ENCODE measurements around the gene ARHGAP19.

Gene ARHGAP19

DNA sequence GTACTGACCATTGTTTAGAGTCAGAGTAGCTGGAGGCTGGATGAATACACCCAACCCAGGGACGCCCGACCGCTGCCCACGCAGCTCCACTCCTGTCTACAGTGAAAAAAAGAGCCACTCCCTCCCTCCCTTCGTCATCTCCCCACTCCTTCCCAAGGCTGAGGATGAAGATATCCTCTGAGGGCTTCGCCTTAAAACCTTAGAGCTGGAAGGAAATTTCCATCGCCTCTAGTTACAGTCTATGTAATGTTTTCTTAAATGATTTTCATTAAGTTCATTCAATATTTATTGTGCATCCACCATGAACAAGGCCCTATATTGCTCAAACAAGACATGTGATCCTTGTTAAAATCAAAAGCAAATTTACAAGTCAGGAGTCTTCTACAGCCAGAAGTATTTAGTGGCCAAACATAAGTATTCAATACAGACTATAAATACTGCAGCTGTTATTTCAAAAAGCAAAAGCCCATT, 95.4 kb downstream of the ARHGAP19 start:
- no peak overlapping the region for H3K4me3 ChIP-seq (ENCODE audit: low read depth, low read length)

DNA sequence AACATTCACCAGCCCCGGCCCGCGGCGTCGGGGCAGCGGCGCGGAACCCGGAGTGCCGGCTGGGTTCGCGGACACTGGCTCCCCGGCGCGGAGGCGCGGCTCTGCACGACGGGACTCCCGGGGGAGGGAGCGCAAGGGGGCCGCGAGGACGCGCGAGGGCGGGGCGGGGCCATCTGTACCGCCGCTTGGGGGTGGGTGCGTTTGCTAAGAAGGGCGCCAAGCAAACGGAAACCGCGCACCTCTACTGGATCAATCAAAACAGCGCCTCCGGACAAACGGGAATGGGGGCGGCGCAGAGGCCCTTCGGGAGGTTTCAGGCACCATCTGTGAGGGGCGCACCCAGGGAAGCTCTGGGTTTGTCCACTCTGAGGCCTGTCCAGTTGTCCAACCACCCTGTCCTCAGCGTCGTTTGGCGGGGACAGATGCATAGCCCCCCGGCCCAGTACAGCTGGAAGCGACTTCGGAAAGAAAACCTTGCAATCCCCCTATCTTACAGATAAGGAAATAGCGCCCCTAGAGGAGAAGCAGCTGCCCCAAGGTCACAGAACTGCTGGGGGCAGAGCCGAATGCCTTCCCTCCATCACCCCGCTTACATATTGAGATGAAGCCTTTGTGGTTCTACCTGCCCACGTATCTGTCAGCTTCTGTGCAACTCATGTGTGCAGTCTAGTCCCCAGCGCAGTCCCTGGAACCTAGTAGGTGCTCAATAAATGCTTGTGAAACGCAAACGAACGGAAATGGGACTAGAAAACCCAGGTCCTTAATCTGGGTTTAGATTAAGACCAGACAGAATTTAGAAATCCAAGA, 96.0 kb downstream of the ARHGAP19 start:
- H3K4me3 ChIP-seq (ENCODE audit: low read depth, low read length) = peak overlapping the region; percentile 67

DNA sequence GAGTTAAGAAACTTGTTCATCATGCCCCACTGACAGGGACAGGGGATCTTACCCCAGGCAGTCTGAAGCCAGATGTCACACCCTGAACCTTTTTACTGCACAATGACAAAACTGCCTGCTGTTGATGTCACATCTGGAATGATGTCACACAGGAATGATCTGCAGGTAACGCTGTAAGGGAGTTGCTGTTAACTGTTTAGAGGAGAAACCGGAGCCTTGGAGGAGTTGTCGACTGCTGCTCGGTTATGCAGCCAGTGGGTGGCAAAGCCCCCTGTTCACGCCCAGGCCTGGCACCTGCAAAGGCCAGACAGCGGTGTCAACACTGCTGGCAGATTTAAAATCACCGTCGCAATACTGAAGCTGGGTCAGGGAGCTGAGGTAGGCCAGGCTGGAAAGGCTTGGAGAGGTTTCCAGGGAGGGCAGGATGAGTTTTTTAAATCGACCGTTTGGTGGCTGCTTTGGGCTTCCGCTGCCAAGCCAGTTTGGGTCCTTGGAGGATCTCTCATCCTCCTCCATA, 96.7 kb downstream of the ARHGAP19 start:
- peak overlapping the region; percentile 67 for H3K4me3 ChIP-seq (ENCODE audit: low read depth, low read length)

DNA sequence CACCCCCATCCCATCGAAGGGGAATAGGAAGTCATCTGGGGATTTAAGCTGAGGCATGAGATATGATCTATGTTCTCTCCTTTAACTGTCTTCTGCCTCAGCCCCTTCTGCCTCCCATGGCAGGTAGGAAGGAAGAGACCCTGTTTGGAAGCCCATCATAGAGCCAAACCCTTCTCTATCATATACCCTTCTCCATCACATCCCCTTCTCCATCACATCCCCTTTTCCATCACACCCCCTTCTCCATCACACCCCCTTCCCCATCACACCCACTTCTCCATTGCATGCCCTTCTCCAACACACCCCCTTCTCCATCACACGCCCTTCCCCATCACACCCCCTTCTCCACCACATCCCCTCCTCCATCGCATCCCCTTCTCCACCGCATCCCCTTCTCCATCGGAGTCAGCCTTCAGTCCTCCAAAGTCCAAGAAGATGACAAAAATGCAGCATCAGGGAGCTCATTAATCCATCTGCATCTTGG, 99.4 kb downstream of the ARHGAP19 start:
- H3K4me3 ChIP-seq (ENCODE audit: low read depth, low read length) = no peak overlapping the region

DNA sequence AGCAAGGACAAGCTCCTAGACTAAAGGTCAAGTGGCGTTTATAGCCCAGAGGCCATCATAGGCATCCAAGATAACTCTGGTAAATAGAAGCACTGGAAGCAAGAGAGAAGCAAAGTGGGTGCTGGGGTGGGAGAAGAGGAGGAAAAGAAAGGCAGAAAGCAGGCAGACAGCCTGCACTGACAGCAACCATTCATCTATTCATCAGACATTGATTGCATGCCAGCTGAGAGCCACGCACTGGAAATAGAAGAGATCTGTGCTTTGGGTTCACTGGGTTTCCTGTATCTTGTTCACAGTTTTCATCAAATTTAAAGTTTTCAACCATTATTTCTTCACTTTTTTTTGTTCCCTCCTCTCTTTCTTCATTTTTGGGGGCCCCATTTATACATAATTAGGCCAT, 102.0 kb downstream of the ARHGAP19 start:
- no peak overlapping the region for H3K4me3 ChIP-seq (ENCODE audit: low read depth, low read length)

DNA sequence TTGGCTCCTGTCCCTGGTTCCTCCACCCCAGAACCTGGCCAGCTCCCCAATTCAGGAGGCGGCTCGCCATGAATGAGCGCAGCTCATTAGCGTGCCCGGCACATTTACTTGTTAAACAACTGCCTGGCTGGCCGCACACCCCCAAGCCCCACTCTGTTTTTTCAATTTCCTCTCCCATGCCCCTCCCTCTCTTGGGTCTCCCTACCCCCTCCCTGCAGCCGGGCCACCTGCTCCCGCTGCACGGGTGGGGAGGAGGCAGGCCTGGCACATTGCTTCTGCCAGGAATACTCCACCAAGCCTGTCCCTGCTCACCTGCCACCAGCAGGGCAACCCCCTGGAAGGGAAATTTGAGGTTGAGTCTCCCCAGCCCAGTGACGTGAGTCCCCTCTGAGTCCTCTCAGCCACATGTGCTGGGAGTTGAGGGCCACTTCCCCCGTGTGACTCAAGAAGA, 104.2 kb downstream of the ARHGAP19 start:
- no peak overlapping the region for H3K4me3 ChIP-seq (ENCODE audit: low read depth, low read length)

DNA sequence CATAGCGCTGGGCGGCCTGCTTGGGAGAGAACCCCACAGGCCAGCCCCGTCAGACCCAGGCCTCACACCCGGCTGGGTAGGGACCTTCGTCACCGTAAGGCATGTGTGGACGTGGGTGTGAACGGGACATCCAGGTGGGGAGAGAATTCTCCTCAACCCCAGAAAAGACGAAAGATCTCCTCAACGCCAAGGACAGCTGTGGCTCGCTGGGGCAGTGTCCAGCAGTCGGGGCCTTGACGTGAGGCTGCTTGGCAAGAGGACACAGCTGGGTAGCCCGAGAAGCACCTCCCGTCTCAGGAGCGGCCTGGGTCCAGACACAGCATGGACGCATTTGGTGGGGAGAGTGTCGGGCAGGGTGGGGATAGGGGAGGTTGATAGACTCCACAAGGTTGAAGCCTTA, 105.5 kb downstream of the ARHGAP19 start:
- no peak overlapping the region for H3K4me3 ChIP-seq (ENCODE audit: low read depth, low read length)

DNA sequence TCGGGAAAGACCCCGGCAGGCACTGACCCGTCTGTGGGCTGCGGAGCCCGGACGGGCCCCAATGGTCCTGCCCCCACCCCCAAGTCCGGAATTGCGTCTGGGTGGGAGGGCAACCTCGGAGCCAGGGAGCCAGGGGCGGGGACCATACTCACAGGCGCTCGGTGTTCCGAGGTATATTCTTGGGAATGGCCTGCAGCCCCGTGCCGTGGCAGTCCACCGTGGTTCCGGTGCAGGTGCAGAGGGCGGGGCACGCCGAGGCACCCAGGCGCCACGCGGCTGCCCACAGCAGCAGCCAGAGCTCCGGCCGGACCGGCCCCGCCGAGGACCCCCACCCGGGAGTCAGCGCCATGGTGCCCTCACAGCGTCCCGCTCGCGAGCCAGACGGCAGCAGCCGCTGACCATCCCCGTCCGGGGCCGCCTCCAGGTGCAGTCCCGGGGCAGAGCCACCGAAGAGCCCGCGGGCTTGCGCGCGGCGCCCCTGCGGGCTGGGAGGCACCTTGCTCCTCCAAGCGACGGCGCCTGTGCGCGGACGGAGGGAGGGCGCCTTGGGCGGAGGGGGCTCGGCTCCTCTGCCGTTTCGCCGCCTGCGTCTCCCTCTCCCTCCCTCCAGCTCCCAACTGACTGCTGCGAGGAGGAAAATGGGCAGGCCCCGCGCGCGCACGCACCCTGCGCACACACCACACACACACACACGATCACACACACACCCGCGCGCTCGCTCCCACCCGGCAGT, 106.9 kb downstream of the ARHGAP19 start, which contains the start of gene SLIT1:
SLIT1 (minus strand) TSS at position 634 of the 733 bp plus-strand sequence; CDS start at position 349, 285 bp downstream.
- H3K4me3 ChIP-seq (ENCODE audit: low read depth, low read length) = peak within 1 kb of the TSS; percentile 56

DNA sequence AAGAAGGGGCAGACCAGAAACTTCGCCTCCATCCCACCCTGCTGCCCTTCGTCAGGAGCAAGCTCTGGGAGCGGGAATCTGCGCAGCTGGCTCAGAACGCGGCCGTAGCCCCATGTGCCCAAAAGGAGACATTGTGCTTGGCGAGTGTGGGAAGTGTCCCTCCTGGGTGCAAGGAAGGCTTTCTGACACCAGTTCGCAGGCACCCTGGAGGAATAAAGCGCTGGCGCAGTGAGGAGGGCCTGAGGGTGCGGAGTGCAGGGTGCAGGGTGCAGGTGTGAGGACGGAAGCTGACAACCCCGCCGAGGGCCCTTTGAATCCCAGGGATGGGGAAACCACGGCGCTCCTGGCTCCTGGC, 107.5 kb downstream of the ARHGAP19 start:
- H3K4me3 ChIP-seq (ENCODE audit: low read depth, low read length) = peak overlapping the region; percentile 56

DNA sequence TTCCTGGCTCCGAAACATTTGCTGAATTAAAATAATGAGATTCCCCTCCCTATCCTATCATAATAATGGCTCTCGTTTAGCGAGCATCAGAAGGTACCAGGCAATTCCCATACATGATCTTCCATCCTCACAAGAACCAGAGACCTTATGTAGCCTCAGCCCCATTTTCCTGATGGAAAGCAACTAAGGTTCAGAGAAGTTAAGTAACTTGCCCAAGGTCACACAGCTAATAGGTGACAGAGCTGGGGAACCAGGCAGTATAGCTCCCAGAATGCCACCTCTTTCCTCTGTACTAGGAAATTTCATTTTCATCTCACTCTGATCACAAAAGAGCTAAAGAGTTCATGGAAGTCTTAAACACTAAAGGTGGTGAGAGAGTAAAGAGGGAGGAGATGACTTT, 109.1 kb downstream of the ARHGAP19 start:
- no peak overlapping the region for H3K4me3 ChIP-seq (ENCODE audit: low read depth, low read length)

DNA sequence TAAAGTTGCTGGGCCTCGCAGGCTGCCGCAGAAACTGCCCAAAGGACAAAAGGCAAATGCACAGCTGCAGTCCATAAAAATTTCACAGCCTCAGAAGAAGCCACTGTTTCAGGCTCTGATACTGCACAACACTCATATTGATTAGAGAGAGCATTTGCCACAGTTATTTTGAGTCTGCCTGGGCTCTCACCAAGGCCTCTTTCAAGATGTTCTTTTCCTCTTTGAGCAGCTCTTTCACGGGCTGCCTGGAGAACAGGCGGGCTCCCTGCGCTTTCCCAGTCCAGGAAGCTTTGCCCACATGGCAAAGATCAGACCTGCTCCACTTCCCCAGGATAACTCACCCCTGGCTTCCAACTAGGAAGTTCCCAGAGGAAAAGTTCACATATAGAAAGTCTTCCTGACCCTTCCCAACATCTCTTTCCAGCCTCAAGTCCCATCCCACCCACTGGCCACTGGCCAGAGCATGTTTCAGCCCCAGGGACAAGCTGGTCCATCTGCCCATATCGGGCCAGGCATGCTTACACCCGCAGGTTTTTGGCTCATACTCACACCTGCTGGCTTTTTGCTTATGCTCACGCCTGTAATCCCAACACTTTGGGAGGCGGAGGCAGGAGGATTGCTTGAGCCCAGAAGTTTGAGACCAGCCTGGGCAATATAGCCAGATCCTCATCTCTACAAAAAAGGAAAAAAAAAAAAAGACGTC, 110.0 kb downstream of the ARHGAP19 start:
- no peak overlapping the region for H3K4me3 ChIP-seq (ENCODE audit: low read depth, low read length)

DNA sequence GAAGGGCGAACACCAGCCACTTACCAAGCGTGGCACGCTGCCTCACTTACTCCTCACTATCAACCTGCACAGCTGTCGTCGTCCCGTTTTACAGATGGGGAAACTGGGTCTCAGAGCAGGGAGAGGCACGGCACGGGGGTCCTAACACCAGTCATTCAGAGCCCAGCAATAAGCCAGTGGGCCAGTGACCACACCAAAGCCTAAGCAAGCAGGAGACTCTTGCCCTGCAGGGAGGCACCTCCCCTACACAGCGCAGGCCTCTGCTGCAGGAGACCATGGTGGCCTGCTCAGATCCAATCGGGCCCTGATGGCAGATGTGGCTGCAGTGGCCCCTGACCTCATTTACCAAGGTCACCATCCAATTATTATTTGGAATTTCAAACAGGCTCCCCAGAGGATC, 111.5 kb downstream of the ARHGAP19 start:
- no peak overlapping the region for H3K4me3 ChIP-seq (ENCODE audit: low read depth, low read length)

DNA sequence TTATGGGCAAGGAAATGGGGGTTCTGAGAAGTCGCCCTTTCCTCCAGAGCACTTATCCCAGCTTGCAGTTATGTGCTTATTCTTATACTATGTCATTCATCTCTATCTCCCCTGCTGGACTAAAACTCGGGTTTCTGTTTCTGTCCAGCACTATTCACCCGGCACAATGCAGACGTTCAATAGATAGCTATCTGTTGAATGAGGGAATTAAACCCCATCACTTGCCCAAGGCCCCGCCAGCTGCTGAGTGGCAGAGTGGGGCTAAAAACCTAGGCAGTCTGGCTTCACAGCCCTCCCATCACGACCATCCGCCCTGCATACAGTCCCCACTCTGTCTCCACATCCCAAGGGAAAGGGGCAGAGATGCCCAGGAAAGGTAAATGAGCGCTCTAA, 112.1 kb downstream of the ARHGAP19 start:
- no peak overlapping the region for H3K4me3 ChIP-seq (ENCODE audit: low read depth, low read length)

DNA sequence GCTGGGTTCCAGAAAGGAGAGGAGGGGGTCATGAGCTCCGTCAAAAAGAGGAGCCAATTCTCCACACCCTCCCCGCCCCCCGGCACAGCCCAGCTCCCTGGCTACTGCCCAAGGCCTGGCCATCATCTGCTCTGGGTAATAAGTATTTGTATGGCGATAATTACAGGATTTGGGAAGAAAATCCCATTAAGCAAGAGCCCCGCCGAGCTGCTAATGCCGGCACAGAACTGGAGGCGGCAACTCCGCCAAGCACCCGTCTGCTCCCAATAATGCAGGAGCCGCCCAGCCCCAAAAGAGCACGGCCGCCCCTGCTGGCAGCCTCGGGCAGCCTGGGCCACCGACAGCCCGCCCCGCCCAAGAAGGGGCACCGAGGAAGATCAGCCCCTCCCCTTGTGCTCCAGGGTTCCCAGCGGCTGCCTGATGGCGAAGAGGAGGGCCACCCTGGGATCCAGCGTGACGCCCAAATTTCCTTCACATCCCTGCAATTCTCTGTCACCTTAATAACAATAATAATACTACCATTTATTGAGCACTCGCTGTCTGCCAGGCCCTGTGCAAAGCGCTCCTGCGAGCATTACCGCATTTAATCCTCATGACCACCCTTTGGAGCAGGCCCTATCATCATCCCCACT, 112.6 kb downstream of the ARHGAP19 start:
- no peak overlapping the region for H3K4me3 ChIP-seq (ENCODE audit: low read depth, low read length)

DNA sequence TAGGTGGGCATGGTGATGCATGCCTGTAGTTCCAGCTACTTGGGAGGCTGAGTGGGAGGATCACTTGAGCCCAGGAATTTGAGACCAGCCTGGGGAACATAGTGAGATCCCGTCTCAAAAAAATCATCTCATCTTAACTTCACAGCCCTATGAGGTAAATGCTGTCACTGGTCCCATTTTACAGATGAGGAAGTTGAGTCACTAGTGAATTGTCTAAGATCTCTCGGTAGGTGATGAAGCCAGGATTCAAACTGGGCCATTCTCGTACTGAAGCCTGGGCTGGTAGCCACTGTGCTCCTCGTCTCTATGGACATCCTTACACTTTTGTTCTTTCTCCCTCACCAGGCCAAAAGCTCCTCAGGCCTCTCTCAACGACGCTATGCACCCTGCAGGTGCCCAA, 113.1 kb downstream of the ARHGAP19 start:
- no peak overlapping the region for H3K4me3 ChIP-seq (ENCODE audit: low read depth, low read length)

DNA sequence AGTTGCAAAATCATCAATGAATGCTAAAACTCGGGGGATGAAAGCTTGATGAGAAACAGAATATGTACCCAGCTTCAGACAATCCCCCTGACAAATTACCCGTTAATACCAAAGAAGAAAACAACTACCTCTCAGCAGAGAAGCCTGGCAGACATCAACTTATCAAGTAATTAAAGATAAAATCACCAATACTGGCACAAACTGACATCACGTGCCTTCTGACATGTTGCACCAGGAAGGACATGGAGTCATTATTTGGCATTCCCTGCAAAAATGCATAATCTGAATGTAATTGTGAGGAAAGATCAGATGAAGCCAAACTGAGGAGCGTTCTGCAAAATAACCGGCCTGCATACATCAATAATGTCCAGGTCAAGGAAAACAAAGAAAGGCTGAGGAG, 114.4 kb downstream of the ARHGAP19 start:
- H3K4me3 ChIP-seq (ENCODE audit: low read depth, low read length) = no peak overlapping the region

DNA sequence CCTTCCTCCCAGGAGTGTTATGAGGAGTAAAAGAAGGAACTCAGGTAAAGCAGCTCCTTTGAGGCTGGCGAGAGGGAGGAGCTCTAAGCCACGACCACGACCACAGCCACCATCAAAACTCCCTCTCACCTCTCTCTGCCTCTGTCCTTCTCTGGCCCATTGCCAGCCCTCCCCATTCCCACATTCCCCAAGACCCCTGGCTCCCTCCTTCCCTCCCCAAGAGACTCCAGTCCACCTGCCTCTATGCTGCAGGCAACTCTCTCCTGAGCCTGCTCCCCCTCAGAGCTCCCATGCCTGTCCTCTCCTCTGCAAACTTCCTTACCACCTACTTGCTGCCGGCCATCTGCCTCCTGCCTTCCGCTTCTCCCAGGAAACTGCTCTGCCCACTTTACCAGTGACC, 116.2 kb downstream of the ARHGAP19 start:
- no peak overlapping the region for H3K4me3 ChIP-seq (ENCODE audit: low read depth, low read length)

DNA sequence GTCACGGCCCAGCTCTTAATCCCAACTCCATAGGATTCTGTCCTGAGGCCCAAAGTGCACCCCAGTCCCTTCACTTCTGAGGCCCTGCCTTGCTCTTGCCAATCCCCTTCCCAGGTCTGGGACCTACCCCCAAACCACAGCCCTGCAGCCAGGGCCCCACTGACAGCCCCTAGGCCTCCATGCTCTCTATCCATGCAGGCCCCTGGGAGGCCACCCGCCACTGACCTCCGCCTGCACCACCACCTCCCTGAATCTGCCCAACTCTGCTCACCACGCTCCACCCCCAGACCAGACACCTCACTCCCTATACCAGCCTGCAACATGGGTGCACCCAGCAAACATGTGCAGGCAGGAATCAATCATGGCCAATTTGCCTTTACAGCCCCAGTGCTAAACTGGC, 116.9 kb downstream of the ARHGAP19 start:
- no peak overlapping the region for H3K4me3 ChIP-seq (ENCODE audit: low read depth, low read length)

DNA sequence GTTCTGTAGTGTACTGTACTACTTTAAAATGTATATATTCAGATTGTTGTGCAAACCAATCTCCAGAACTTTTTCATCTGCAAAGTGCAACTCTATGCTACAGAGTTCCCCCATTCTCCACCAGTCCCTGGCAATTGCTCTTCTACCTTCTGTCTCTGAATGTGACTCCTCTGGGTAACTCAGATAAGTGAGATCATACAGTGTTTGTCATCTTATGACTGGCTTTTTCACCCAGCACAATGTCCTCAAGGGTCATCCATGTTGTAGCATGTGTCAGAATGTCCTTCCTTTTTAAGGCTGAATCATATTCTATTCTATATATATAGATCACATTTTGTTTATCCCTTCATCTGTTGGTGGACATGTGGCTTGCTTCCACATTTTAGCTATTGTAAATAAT, 117.5 kb downstream of the ARHGAP19 start:
- no peak overlapping the region for H3K4me3 ChIP-seq (ENCODE audit: low read depth, low read length)

DNA sequence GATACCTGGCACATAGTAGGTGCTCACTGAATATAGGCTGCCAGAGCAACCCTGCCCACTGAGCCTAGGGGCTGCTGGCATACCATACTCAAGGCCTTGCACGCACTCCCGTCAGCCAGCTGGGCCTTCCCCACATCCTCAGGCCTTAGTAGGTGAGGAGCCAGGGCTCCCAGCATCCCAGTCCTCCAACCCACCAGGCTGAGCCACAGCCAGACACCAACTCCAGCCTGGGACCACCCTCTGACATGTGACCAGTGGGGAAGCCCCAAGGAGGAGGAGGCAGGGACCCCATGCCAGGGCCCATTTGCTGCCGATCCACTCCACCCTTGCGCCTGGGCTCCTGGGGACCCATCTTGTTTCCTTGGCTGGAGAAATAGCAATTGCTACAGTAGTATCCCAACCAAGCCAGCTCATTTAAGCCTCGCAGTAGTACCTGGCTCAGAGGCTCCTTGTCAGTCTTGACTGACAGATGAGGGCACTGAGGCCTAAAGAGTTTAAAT, 118.1 kb downstream of the ARHGAP19 start:
- no peak overlapping the region for H3K4me3 ChIP-seq (ENCODE audit: low read depth, low read length)

Measured in iPS-11a (cell line).